Kidney (tissue), 14 donors: ENCODE data around the gene BRK1. TPM values are rescaled to one million over a fixed set of nuclear protein-coding genes. Genes with fewer than 3 reads are reported as not detected.

Source experiments
- DNase-seq, 5 donors: peaks; one replicate each; pipeline ENCODE4 v3.0.0-alpha.2; 2013 to 2020
- FAIRE-seq: peaks from 2 replicates; lab custom pipeline; 2012; peaks lifted over from hg19 to GRCh38; lab: Jason Lieb, UNC
- H3K27ac ChIP-seq, 2 donors: one replicate each; pipeline ENCODE4 v1.7.0; 2013; ENCODE audit warnings: low read depth in 2 of 2, low read length in 2 of 2, inconsistent platforms in 1 of 2
- H3K27me3 ChIP-seq: one replicate; pipeline ENCODE4 v1.7.1; 2013; ENCODE audit warnings: low read length, inconsistent platforms; ENCODE audit not compliant: control insufficient read depth, insufficient read depth
- H3K36me3 ChIP-seq, 3 donors: one replicate each; pipeline versions ENCODE4 v1.7.0 to v1.7.1; 2013; ENCODE audit warnings: low read length in 3 of 3, control low read depth in 1 of 3, inconsistent platforms in 1 of 3; ENCODE audit not compliant: insufficient read depth in 3 of 3, control insufficient read depth in 2 of 3
- H3K4me1 ChIP-seq, 3 donors: one replicate each; pipeline versions ENCODE4 v1.7.0 to v1.7.1; 2013; ENCODE audit warnings: low read length in 3 of 3, inconsistent platforms in 1 of 3, low read depth in 1 of 3; ENCODE audit not compliant: control insufficient read depth in 2 of 3, insufficient read depth in 2 of 3
- H3K4me3 ChIP-seq, 3 donors: one replicate each; pipeline versions ENCODE4 v1.7.0 to v1.8.1; 2013; ENCODE audit warnings: low read length in 3 of 3, control low read depth in 1 of 3, inconsistent platforms in 1 of 3
- H3K9ac ChIP-seq, 3 donors: one replicate each; pipeline versions ENCODE4 v1.7.0 to v1.7.1; 2013; ENCODE audit warnings: low read length in 3 of 3, control low read depth in 1 of 3, inconsistent platforms in 1 of 3
- H3K9me3 ChIP-seq, 3 donors: one replicate each; pipeline versions ENCODE4 v1.7.0 to v1.7.1; 2013; ENCODE audit warnings: low read length in 3 of 3, control low read depth in 1 of 3, inconsistent platforms in 1 of 3; ENCODE audit not compliant: control insufficient read depth in 2 of 3, insufficient read depth in 1 of 3
- CTCF ChIP-seq: IDR thresholded peaks from 3 replicates; pipeline ENCODE4 v1.5.1; 2012; ENCODE audit warnings: mild to moderate bottlenecking, moderate library complexity, borderline replicate concordance; ENCODE audit not compliant: insufficient read depth; ENCODE audit errors: extremely low read depth
- intact Hi-C: fragments of 100-400 bp; cut with DNase I; formaldehyde crosslinking; loops from one replicate; pipeline ENCODE4 v1.11.1; 2022
- polyA plus RNA-seq: library from polyadenylated mRNA; stranded (reverse); fragments of 350-450 nt; fragmentation: Illumina TruSeq; extraction: RNeasy Lipid Tissue Mini Kit (QIAGEN cat#74804); gene quantifications from one replicate; pipeline ENCODE4 v1.2.3, GENCODE V29; 2014; ENCODE audit warnings: low read depth, low replicate concordance; ENCODE audit not compliant: insufficient read depth
- total RNA-seq: library from RNA; stranded (reverse); fragmentation: NEBNext Ultra II Directional; extraction: Animal tissue kit (Norgen Biotek cat#: 25700); gene quantifications from one replicate; pipeline ENCODE4 v1.2.1, GENCODE V29; 2021
- donor health status: control.
- donor health status: control.
- donor health status: control.
- donor health status: control.
- donor health status: control.
- donor health status: DM: yes; HTN: yes; CAD: no.
- donor health status: Normal renal cell carcinoma (clear cell type).

Gene BRK1
- total and polyA plus RNA-seq, 2 donors from 2014 or later, result 130 to 308 TPM

DNA sequence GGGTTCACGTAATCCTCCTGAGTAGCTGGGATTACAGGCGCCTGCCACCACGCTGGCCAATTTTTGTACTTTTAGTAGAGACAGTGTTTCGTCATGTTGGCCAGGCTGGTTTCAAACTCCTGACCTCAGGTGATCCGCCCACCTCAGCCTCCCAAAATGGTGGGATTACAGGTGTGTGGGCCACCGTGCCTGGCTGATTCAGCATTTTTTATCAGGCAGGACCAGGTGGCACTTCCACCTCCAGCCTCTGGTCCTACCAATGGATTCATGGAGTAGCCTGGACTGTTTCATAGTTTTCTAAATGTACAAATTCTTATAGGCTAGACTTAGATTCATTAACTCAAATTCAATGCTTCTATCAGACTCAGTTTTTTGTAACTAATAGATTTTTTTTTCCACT is 35.5 kb downstream of the BRK1 start:
- no peak overlapping the region for H3K27ac ChIP-seq
- H3K4me1 ChIP-seq, result no peaks in the 10 kb centered on the region
- H3K36me3 ChIP-seq, result peaks cover 2 to 27% (median 15%) of the 10 kb centered on the region in 3 donors
- FAIRE-seq, result no peak
- no peak for TF ChIP-seq CTCF
- no peak overlapping the region for H3K9ac ChIP-seq
- no peak overlapping the region for H3K4me3 ChIP-seq
- no peaks in the 10 kb centered on the region for H3K9me3 ChIP-seq
- DNase-seq, result no peak
- H3K27me3 ChIP-seq, result no peaks in the 10 kb centered on the region
- intact Hi-C loops, result no loop called here

GRCh38 chr3:10154335-10155122 is 39.1 kb downstream of the BRK1 start:
- Histone ChIP-seq H3K27me3 (no peaks in the 10 kb centered on the region), H3K4me1 (no peaks in the 10 kb centered on the region), H3K36me3 (peaks cover under 1 to 17% (median 12%) of the 10 kb centered on the region in 3 donors), H3K9ac (no peak overlapping the region), H3K9me3 (no peaks in the 10 kb centered on the region), H3K27ac (no peak overlapping the region), H3K4me3 (no peak overlapping the region)
- DNase-seq (no peak), FAIRE-seq (no peak)
- intact Hi-C loops, result no loop called here
- no peak for TF ChIP-seq CTCF

DNA sequence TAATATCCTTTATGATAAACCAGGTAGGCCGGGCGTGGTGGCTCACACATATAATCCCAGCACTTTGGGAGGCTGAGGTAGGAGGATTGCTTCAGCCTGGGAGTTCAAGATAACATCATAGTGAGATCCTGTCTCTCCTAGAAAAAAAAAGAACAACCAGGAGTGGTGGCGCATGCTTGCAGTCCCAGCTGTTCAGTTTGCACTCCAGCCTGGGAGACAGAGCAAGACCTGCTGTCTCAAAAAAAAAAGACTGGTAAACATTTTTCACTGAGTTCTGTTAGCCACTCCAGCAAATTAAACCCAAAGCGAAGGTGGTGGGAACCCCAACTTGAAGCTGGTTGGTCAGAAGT is 39.6 kb downstream of the BRK1 start:
- no peak for TF ChIP-seq CTCF
- intact Hi-C loops, result no loop called here
- Histone ChIP-seq H3K4me1 (no peaks in the 10 kb centered on the region), H3K27ac (no peak overlapping the region), H3K27me3 (no peaks in the 10 kb centered on the region), H3K36me3 (peaks cover 0 to 12% (median 6%) of the 10 kb centered on the region in 3 donors), H3K9ac (no peak overlapping the region), H3K9me3 (no peaks in the 10 kb centered on the region), H3K4me3 (no peak overlapping the region)
- FAIRE-seq (no peak), DNase-seq (no peak)

DNA sequence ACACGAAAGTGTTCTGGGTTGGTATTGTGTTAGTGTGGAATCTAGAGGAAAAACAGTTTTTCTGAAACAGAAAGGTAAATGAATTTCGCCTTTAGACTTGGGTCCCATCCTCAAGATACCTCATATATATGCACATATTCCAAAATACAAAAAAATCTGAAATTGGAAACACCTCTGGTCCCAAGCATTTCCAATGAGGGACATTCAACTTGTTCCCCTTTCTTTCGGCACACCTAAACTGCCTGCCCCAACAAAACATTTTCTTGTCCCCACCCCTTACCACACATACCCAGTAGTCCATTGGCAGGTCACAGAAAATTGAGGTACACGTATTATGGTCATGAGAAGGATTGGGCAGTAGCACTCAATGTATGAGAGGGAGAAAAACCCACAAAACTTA is 40.2 kb downstream of the BRK1 start:
- TF ChIP-seq CTCF, result no peak
- no peak for DNase-seq
- H3K4me1 ChIP-seq, result no peaks in the 10 kb centered on the region
- intact Hi-C loops, result no loop called here
- no peak overlapping the region for H3K9ac ChIP-seq
- H3K9me3 ChIP-seq, result no peaks in the 10 kb centered on the region
- H3K36me3 ChIP-seq, result peaks cover 0 to 6% (median 4%) of the 10 kb centered on the region in 3 donors
- H3K27me3 ChIP-seq, result no peaks in the 10 kb centered on the region
- H3K4me3 ChIP-seq, result no peak overlapping the region
- FAIRE-seq, result no peak
- no peak overlapping the region for H3K27ac ChIP-seq
